HG02610 (cell line): ENCODE measurements around the gene NT5M.
"Not testable (repeated sequence)": the region's sequence is repeated elsewhere in the genome, so short reads cannot be mapped to it uniquely, and the experiment has no call there.

Experiments
- ATAC-seq: cut with Tn5 transposase; IDR thresholded peaks from one replicate; pipeline ENCODE4 v1.9.1; 2021; ENCODE audit warnings: mild to moderate bottlenecking, moderate library complexity; ENCODE audit not compliant: unreplicated experiment

Gene NT5M

DNA sequence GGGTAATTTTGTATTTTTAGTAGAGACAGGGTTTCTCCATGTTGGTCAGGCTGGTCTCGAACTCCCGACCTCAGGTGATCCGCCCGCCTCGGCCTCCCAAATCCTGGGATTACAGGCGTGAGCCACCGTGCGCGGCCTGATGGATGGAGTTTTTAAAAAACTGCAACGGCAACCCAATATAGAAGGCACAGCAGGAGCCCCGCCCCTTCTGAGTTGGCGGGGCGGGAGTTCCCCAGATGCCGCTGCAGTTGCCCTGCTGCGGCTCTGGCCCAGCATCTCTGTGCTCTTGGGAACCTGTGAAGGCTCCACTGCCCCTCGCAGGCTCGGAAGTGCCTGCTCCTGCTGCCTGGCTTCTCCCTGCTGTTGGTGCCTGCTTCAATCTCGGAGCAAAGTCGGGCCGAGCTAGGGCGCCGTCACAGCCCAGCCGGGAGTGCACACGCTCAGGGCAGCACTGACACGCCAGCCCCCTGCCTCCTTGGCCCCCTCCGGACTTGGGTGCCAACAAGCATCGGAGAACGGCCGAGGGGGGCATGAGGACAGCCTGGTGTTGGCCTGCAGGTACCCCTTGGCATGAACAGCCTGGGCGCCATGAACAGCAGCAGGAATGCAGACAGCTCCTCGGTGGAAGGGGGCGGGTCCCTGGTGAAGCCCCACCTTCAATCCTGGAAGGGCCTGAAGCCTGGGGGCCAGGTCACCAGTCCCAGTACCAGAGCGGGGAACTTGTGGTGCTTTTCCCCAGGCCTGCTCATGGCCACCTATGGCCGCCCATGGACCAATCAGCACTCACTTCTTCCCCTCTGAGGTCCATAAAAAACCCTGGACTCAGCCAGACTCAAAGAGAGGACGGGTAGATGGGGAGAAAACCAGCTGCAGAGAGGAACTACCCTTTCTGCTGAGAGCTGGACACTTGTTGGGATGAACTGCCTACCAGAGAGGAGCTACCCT is 2.3 kb upstream of the NT5M start:
- ATAC-seq = no peak

DNA sequence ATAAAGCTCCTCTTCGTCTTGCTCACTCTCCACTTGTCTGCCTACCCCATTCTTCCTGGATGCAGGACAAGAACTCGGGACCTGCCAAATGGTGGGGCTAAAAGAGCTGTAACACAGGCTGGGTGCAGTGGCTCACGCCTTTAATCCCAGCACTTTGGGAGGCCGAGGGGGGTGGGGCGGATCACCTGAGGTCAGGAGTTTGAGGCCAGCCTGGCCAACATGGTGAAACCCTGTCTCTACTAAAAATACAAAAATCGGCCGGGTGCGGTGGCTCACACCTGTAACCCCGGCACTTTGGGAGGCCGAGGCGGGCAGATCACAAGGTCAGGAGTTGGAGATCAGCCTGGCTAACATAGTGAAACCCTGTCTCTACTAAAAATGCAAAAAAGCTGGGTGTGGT is 1.5 kb upstream of the NT5M start:
- ATAC-seq = not testable (repeated sequence)

DNA sequence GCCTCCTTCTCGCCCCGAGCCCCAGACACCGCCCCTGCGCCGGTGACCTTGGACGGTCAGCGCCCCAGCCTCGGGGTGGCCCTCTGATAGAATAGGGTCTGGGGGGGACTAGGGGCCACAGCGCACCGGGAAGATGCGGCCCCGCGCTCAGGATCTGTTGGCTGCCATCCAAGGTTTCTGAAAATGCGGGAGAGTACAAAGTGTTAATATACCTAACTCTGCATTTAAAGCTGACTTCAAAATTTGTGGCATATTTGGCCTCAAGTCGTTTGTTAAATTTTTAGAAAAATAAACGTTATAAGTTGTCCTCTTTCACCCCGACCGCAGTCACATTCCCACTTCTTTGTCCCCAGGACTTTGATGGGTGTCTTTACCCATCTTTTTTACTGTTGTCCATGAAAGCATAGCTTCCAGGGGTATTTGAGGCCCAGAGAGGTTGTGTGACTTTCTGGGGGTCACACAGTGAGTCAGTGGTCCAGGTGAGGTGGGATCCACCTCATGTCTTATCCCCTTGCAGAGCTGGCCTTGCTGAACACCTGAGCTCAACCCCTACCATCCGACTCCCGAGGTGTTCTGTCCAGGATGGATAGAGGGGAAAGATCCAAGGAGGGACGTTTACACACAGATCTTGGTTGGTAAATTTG is 796 bp downstream of the NT5M start:
- no peak for ATAC-seq

DNA sequence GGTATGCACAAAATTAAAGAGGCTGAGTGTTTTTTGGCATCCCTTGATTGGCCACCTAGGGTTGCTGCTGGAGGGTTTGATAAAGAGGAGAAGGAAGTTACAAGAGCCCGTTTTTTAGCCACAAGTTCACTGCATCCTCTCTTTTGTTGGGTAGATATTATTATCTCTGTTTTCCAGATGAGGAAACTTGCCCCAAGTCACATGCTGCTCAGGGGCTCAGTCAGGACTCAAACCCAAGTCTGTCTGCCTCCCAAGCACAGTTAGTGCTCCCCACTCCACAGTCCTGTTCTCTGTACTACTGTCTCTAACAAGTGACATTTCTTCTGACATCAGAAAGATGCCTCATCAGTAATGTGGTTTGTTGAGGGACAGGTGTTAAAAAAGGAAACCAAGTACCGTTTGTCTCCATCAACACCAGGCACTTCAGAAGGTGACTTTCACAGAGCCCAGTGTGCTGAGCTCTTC is 1.4 kb downstream of the NT5M start:
- no peak for ATAC-seq

DNA sequence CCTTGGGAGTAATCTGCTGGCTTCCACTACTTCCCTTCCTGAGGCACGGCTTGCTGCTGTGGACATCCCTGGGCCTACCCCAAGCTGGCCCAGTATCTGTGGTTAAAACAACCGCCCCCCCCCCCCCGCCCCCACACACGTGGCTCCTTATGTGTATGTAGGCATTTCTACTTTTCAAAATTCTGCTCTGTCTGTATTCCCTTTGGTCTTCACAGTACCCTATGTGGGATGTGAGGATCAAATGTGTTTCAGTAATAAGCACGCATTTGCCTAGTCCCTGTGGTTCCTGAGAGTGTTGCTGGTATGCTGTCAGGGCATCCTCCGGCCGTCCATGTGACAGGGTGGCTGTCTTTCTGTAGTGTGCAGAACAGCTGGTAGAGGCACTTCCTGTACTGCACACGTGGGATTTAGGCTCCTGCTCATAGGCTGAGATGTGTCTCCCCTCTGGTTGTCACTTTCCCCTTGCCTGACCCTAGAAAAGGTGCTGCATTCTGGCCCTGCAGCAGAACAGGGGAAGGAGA is 2.2 kb downstream of the NT5M start:
- ATAC-seq = peak; percentile 74

DNA sequence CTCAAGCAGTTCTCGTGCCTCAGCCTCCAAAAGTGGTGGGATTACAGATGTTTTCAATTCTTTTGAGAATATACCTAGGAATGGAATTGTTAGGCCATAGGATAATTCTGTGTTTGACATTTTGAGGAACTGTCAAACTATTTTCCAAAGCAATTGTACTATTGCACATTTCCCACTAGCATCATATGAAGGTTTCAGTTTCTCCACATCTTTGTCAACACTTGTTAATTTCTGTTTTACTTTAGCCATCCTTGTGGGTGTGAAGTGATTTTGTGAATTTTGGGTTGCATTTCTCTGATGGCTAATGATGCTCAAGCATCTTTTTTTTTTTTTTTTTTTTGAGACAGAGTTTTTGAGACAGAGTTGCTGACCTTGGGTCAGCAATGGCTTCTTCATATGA is 6.2 kb downstream of the NT5M start:
- ATAC-seq = no peak

DNA sequence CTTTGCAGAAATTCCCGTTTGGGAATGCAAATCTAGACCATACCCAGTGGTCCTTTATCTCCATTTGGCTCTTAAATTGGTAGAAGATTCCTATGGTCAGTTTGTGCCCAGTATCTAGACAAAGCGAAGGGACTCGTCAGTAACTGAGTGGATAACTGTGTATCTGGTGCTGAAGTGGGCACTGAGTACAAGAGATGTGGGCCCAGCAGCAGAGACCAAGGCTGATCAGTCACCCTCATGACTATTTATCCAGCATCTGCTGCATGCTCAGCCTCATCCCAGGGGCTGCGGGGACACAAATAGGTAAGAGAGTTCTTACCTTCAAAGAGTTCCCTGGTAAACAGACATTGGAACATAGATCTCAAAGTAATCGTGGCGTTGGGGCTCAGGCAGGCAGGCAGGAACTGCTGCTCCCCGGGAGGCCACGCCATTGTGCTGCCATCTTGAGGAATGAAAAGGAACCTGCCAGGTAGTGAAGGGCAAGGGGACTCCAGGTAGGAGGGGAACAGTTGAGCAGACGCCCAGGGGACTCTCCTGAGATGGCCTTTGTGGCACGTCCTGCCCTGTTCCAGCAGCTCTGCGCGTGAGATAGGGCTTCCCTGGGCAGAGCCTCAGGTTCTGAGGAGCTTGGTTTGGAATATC is 10.3 kb downstream of the NT5M start:
- no peak for ATAC-seq

DNA sequence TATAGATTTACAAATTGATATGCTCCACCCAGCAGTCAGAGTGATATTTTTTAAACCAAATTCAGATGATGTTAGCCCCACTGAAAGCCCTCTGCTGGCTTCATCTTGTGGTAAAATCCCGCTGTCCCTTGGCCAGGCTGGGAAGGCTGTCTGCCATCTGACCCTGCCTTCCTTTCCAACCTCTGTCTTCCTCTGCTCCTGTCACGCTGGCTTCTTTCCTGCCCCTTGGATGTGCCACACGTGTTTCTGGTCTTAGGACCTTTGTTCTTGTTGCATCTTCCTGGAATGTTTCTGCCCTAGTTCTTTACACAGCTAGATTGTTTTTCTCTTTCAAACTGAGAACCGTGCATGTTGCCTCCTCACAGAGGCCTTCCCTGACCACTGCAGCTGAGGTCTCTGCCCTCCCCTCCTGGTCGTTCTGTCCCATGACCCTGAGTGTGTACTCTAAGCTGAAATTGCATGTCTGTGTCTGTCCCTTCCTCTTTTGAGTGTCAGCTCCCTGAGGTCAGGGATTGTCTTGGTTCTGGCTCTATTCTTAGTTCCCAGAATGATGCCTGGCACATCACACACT is 11.4 kb downstream of the NT5M start:
- ATAC-seq = no peak

DNA sequence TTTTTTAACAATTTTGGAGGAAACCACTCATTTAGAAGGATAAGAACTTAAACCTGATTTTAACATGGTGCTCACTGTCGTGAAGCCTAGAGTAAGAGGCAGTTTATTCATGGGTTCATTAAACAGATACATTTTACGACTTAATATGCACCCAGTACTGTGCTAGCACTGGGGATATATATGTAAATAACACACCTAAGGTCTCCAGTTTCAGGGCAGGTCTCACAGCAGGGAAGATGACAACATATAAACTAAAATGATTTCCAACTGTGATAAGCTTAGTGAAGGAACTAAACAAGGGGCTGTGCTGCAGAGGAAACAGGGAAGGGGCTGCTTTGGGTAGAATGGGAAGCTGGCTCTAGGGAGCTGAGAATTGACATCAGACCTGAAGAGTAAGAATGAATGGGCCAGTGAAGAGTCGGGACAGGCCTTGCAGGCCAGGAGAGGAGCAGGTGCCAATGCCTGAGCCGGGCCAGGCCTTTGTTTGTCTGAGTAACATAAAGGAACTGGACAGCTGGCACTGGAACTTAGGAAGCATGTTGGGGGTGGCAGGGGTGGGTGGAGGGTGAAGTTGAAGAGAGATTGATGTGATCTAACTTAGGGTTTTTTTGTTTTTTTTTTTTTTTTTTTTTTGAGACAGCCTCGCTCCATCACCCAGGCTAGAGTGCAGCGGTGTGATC is 12.1 kb downstream of the NT5M start:
- ATAC-seq = no peak

DNA sequence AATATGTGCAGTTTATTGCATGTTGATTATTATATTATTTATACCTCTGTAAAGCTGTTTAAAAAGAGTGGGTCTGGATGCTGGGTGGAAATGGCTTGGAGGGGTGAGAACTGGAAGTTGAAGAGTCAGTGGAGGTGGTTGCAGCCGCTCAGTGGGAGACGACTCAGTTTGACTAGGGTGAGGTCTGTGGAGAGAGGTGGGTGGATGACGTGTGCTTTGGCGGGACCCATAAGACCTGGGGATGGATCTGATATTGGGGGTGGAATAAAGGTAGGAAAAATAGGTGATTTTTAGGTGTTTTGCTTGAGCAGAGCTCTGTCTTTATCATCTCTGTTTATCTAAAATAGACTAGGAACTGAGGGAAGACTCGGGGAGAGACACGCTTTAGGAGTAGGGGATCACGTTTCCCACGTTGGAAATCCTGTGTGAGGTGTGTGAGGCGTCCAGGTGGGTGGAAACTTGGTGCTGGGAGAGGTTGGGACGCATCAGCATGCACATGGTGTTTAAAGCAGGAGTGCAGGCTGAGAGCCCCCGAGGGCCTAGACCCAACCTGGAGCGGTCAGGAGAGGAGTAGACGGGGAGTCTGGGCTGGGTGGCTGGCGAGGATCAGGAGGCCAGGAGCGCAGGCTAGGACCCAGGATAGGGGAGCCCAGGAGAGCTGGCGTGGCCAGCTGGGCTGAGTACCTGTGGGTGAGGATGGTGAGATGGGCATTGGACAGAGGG is 17.2 kb downstream of the NT5M start:
- no peak for ATAC-seq

DNA sequence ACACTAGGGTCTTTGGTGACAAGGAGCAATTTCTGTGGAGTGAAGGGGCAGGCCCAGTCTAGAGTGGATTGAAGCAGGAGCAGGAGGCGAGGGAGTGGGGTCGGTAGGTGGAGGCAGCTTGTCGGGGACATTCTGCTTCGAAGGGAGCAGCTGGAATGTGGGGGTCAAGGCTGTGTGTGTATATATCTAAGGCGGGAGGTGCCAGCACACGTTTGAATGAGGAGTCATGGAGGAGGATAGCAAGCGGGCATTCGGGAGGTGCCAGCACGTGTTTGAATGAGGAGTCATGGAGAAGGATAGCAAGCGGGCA is 17.7 kb downstream of the NT5M start:
- ATAC-seq = no peak

DNA sequence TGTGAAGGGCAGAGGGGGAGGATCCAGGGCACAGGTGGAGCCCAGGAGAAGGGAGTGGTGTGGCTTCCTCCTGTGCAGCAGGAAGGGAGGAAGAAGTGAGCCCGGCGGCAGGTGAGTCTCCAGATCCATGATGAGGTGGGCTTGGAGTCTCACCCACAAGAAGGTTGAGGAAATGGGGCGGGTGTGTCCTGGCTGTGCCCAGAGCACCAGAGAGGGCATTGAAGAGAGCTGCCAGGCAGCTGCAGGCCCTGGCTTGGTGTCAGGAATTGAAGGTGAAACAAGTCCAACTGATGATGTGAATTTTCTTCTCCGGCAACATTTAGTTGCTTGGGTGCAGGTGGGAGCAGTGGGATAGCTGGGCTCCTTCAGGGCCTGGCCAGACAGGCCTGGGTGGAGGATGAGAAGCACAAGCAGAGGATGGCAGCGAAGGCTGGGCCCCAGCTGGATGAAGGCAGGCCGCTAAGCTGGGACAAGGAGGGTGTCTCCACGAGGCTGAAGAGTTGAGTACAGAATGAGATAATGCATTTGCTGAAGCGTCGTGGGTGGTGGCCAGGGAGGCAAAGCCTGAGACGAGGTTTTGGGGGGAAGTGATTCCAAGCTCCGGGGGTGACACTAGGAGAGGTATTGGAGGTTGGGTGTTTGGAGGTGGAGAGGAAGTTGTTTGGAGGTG is 18.3 kb downstream of the NT5M start:
- no peak for ATAC-seq

DNA sequence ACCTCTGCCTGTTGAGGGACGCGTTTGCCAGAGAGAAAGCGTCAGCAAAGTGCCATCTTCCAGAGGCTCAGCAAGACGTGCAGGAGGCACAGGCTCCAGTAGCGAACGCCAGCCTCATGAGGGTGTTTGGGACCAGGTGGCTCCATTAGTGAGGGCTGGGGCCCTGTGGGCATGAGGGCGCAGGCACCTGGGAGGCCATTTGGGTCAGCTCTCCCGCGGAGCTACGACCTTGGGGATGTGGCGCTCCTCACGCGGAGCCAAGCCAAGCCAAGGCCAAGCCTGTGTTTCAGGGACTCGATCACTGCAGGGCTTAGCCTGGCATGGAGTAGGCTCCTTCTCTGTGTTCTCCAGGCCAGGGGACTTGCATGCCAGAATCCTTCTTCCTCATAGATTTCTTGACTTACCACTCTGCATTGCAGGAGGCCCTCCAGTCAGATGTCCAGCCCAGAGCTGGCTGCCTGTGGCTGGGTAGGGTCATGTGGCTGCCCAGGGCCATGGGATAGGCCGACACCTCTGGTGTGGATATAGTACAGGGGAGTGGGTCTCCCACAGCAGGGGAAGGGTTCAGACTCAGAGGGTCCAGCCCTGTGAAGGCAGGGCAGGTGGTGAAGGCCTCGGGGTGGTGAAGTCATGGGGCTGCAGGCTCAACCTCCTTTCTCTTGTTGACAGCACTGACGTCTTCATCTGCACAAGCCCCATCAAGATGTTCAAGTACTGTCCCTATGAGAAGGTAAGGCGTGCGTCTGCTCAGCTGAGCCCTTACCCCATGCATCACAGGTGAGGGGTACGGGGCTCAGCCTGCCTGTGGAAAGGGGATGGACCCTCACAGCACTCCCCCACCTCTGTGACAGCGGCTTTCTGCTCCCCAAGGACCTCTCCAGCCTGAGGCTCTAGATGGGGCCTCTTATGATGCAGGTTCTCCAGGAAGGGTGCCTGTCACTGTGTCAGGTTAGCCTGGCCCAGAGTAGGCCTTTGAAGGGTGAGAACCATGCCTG is 19.6 kb downstream of the NT5M start:
- no peak for ATAC-seq

DNA sequence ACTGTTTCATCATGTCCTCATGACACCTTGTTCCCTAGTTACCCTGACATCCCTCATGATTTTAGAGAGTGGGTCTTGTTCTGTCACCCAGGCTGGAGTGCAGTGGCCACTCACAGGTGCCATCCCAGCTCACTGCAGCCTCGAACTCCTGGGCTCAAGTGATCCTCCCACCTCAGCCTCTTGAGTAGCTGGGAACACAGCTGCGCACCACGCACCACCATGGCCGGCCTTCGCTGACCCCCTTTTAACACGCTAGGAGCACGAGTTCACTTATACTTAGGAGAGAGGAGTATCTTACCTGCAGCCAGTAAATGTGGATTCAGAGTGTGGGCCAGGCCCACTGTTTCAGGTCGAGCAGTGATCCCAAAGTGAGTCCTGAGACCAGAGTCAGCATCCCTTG is 21.4 kb downstream of the NT5M start:
- no peak for ATAC-seq

DNA sequence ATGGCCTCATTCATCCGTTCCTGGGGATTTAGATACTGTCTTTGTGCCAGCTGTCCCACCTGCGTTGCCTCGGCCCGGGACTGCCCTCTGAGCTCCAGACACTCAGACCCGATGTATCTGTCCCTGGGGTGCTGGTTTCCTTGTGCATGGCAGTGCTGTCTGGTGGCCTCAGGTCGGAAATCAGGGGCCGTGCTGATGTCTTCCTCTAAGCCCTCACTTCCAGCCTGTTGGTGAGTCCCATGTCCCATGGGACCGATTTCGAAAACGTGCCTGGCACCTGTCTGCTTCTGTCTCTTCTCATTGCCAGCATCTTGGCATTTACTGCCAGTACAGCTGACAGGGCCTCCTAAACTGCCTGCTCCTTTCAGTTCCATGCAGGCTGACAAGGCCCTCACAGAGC is 22.1 kb downstream of the NT5M start:
- no peak for ATAC-seq

DNA sequence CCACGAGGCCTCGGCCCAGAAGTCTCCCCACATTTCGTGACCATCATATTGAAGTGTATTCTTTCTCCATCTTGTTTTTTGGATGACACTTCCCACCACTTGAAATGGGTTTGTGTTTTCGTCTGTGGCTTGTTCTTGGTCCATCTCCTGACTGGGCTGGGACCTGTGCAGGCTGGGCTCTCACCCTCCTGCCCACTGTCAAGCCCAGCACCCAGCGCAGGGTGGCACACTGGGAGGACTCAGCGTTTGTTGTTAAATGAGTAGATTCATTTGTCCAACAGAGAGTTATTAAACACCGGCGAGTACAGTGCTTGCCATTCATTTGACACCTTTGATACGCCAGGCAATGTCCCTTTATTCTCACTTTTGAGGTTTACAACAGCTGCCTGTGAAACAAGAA is 22.6 kb downstream of the NT5M start:
- no peak for ATAC-seq

DNA sequence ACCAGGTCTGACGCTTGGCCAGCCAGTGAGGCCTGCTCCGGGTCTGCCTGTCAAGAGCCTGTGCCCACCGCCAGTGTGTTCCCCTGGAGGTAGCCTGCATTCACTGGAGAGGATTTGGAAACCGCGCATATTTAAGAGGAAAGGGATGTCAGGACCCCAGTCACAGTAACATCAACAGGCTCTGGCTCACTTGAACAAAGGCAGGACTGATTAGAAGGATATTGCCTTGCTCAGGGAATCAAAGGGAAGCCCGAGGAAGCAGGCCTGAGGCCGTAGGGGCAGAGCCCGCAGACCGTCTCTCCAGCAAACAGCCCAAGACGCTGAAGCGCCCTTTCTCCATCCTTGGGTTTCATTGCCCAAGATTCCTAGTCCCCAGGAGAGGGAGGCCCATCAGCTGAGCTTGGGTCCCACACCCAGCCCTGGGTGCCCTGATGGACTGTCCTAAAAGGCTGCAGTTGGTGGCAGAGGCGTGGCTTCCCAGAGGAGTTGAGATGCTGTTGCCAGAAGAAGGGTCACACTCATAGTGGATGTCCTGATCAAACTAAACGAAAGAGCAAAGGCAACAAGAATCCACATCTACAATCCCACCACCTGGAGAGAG is 23.2 kb downstream of the NT5M start:
- ATAC-seq = no peak

DNA sequence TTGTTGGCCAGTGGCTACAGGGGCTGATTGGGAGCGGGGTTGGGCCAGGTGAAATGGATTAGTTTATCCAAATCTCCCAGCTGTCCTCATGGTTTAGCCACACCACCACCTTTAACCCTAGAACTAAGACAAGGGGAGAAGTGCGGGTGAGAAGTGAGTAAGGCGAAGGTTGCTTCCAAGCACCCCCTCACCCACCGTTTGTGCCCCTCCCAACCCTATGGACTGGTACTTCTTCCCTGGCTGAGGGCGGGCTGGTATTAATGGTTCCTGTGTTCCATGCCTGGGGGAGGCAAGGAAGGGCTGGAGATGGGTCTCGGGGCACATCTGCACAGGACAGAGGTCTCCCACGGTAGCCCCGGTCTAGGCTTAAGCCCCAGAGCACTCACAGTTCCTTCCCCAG is 25.1 kb downstream of the NT5M start:
- ATAC-seq = no peak
